DOHH2 (cell line): ENCODE data around the gene RAPH1.

Experiments
- H3F3A ChIP-seq: fragments of 200-600 bp; sonication (generic), shearing (Covaris generic); 2 replicates; pipeline ENCODE4 v1.6.0; 2016; ENCODE audit warnings: antibody characterized with exemption, mild to moderate bottlenecking; ENCODE audit not compliant: control insufficient read depth, insufficient read depth
- H3K27ac ChIP-seq: fragments of 200-600 bp; sonication (generic); 2 replicates; pipeline ENCODE4 v1.5.1; 2014; ENCODE audit warnings: low read depth, mild to moderate bottlenecking, low read length, moderate library complexity
- H3K27me3 ChIP-seq: fragments of 200-600 bp; sonication (generic); 2 replicates; pipeline ENCODE4 v1.6.1; 2014; ENCODE audit warnings: mild to moderate bottlenecking, low read length, mixed read lengths; ENCODE audit not compliant: control insufficient read depth
- H3K36me3 ChIP-seq: fragments of 200-600 bp; sonication (generic); 2 replicates; pipeline ENCODE4 v1.6.1; 2014; ENCODE audit warnings: mild to moderate bottlenecking, low read length, moderate library complexity, mixed read lengths; ENCODE audit not compliant: control insufficient read depth
- H3K4me1 ChIP-seq: fragments of 200-600 bp; sonication (generic); 2 replicates; pipeline ENCODE4 v1.6.1; 2014; ENCODE audit warnings: mild to moderate bottlenecking, low read length, mixed read lengths; ENCODE audit not compliant: control insufficient read depth
- H3K4me2 ChIP-seq: fragments of 200-600 bp; sonication (generic); 2 replicates; pipeline ENCODE4 v1.6.0; 2014; ENCODE audit warnings: mild to moderate bottlenecking, low read length, moderate library complexity
- H3K4me3 ChIP-seq: fragments of 200-600 bp; sonication (generic); 2 replicates; pipeline ENCODE4 v1.5.1; 2014; ENCODE audit warnings: mild to moderate bottlenecking, low read length, mixed read lengths
- H3K79me2 ChIP-seq: fragments of 200-600 bp; sonication (generic); 2 replicates; pipeline ENCODE4 v1.6.1; 2014; ENCODE audit warnings: mild to moderate bottlenecking, low read length, mixed read lengths; ENCODE audit not compliant: control insufficient read depth
- H3K9me2 ChIP-seq: fragments of 200-600 bp; sonication (generic); replicated peaks from 2 replicates; pipeline ENCODE4 v1.6.1; 2014; ENCODE audit warnings: mild to moderate bottlenecking, low read length, mixed read lengths; ENCODE audit not compliant: control insufficient read depth
- H3K9me3 ChIP-seq: fragments of 200-600 bp; sonication (generic); 2 replicates; pipeline ENCODE4 v1.6.1; 2014; ENCODE audit warnings: antibody characterized with exemption, low read length, mixed read lengths; ENCODE audit not compliant: control insufficient read depth, insufficient read depth
- H4K20me1 ChIP-seq: fragments of 200-600 bp; sonication (generic); 2 replicates; pipeline ENCODE4 v1.6.0; 2014; ENCODE audit warnings: low read depth, mild to moderate bottlenecking, antibody characterized with exemption, low read length, moderate library complexity; ENCODE audit not compliant: control insufficient read depth, insufficient read depth
- EZH2phosphoT487 ChIP-seq: fragments of 200-600 bp; sonication (generic); IDR thresholded peaks from 2 replicates; pipeline ENCODE4 v1.6.1; 2017; ENCODE audit warnings: borderline replicate concordance, mild to moderate bottlenecking, antibody characterized with exemption, low read length, moderate library complexity, mixed read lengths
- TF ChIP-seq, protein P1 (sequence below): fragments of 200-600 bp; sonication (generic); IDR thresholded peaks from one replicate; pipeline ENCODE4 v1.5.1; 2014; ENCODE audit warnings: antibody characterized with exemption, mild to moderate bottlenecking, low read depth, low read length; ENCODE audit not compliant: poor library complexity, severe bottlenecking

Gene RAPH1

DNA sequence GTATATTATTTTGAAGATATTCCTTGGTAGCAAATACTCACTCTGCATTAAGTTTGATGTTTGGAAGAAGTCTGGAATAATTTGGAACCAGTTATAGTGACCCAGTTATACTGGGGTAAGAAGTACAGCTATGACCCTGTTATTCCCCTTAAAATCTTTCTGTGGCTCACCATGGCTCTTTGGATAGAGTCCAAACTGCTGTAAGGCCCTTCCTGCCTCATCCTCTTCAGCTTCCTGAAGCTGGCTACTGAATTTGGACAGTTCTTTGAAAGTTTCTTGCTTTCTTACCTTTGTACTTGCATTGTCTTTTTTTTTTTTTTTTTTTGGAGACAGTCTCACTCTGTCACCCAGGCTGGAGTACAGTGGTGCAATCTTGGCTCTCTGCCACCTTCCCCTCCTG lies 121.3 kb downstream of the RAPH1 start:
- Histone ChIP-seq H3K9me2 (no peaks in the 10 kb centered on the region), H3K27me3 (no peaks in the 10 kb centered on the region), H4K20me1 (no peaks in the 10 kb centered on the region), H3F3A (no peaks in the 10 kb centered on the region), H3K27ac (no peak overlapping the region), H3K79me2 (no peaks in the 10 kb centered on the region), H3K9me3 (no peaks in the 10 kb centered on the region), H3K4me1 (no peaks in the 10 kb centered on the region), H3K36me3 (peaks cover 49% of the 10 kb centered on the region), H3K4me2 (no peak overlapping the region), H3K4me3 (no peak overlapping the region)
- TF ChIP-seq EZH2phosphoT487 = no peak
- TF ChIP-seq, protein P1, sequence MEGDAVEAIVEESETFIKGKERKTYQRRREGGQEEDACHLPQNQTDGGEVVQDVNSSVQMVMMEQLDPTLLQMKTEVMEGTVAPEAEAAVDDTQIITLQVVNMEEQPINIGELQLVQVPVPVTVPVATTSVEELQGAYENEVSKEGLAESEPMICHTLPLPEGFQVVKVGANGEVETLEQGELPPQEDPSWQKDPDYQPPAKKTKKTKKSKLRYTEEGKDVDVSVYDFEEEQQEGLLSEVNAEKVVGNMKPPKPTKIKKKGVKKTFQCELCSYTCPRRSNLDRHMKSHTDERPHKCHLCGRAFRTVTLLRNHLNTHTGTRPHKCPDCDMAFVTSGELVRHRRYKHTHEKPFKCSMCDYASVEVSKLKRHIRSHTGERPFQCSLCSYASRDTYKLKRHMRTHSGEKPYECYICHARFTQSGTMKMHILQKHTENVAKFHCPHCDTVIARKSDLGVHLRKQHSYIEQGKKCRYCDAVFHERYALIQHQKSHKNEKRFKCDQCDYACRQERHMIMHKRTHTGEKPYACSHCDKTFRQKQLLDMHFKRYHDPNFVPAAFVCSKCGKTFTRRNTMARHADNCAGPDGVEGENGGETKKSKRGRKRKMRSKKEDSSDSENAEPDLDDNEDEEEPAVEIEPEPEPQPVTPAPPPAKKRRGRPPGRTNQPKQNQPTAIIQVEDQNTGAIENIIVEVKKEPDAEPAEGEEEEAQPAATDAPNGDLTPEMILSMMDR = no peak

DNA sequence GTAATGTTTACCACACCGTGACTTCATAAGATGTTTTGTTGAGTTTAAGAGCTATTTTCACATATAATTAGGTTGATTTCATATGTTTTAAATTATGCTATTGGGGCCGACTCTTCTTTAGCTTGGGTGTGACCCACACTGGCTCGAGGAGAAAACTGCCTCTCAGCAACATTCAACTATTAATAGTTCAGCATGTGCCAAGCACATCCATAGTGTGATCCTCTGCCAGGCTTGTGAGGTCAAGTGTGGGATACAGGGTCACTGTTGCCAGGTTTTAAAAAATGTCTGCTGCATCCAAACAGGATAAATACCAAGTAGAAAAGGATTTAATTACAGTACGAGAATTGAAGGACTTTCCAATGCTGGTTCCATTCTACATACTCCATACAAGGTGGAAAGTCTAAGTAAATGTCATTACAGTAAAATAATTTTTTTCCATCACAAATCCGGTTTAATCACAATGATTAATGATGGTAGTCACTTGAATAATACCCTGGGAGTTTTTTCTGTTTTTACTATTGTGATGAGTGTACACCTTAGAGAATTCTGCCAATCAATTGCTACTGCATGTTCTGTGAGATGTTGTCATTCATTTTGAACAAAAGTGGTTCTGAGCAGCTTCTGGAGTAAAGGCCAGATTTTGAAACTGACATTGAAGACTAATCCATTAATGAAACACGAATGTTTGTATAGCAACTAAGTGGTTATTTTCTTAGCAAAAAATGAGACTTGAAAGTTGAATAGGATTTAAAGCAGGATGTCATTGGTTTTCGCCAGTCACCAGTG lies 122.4 kb downstream of the RAPH1 start:
- Histone ChIP-seq H3F3A (no peaks in the 10 kb centered on the region), H3K9me3 (no peaks in the 10 kb centered on the region), H4K20me1 (no peaks in the 10 kb centered on the region), H3K27ac (no peak overlapping the region), H3K4me2 (no peak overlapping the region), H3K9me2 (no peaks in the 10 kb centered on the region), H3K4me3 (no peak overlapping the region), H3K4me1 (no peaks in the 10 kb centered on the region), H3K79me2 (no peaks in the 10 kb centered on the region), H3K36me3 (peaks cover 39% of the 10 kb centered on the region), H3K27me3 (no peaks in the 10 kb centered on the region)
- no peak for TF ChIP-seq EZH2phosphoT487
- TF ChIP-seq, protein P1 = no peak

DNA sequence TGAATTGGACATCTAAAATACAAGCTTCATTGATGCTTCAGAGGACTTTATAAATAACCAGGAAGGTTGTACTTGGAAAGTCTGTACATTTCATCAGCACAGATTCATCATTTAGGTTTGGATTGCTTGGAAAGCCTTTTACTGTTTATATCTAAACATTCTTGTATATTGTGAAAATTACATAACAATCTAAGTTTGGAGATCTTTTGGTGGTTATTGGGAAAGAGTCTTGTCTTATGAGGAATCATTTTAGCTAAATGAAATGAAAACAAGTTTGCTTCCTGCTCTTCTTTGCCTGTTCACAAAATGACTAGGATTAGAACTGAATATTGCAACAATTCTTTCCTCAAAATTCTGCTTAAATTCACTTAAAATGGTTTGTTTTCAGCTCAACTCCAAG lies 127.6 kb downstream of the RAPH1 start:
- Histone ChIP-seq H3K27me3 (no peaks in the 10 kb centered on the region), H3K4me1 (no peaks in the 10 kb centered on the region), H3K9me3 (no peaks in the 10 kb centered on the region), H3K4me2 (no peak overlapping the region), H4K20me1 (no peaks in the 10 kb centered on the region), H3K27ac (no peak overlapping the region), H3K36me3 (peaks cover 45% of the 10 kb centered on the region), H3K4me3 (no peak overlapping the region), H3K9me2 (no peaks in the 10 kb centered on the region), H3K79me2 (no peaks in the 10 kb centered on the region), H3F3A (no peaks in the 10 kb centered on the region)
- no peak for TF ChIP-seq EZH2phosphoT487
- TF ChIP-seq, protein P1 = no peak
